GM18507 (cell line): Measurements from ENCODE around the gene TRMT10C.
"Not testable (repeated sequence)": the region's sequence is repeated elsewhere in the genome, so short reads cannot be mapped to it uniquely, and the experiment has no call there.

Experiments
- DNase-seq: peaks from one replicate; pipeline ENCODE4 v3.0.0; 2011; ENCODE audit warnings: low read depth; ENCODE audit not compliant: insufficient read length; ENCODE audit errors: extremely low spot score
- FAIRE-seq: peaks from 2 replicates; lab custom pipeline; 2011; peaks lifted over from hg19 to GRCh38; lab: Jason Lieb, UNC

TRMT10C gene

GRCh38 chr3:101613014-101613413, 51.3 kb downstream of the TRMT10C start:
- not testable (repeated sequence) for FAIRE-seq, DNase-seq

DNA sequence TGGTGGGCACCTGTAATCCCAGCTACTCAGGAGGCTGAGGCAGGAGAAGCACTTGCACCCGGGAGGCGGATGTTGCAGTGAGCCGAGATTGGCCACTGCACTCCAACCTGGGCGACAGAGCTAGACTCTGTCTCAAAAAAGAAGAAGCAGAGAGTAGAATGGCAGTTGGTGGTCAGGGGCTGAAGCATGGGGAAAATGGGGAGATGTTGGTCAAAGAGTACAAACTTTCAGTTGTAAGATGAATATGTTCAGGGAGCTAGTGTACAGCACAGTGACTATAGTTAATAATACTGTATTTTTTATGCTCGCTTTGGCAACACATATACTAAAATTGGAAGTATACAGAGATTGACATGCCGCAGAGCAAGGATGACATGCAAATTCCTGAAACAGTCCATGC, 53.9 kb downstream of the TRMT10C start:
- FAIRE-seq: no peak
- DNase-seq: no peak
